ENCODE results near the gene GLB1L2.

GRCh38 chr11:134290646-134291045 is 41.1 kb upstream of the GLB1L2 start:
- TF ChIP-seq CTCF (IDR thresholded peaks at IDR 0.05) (no peak), EP300 (IDR thresholded peaks at IDR 0.05) (no peak), POLR2AphosphoS5 (IDR thresholded peaks at IDR 0.05) (no peak), POLR2A (IDR thresholded peaks at IDR 0.05; ENCODE audit: low read depth) (no peak)

All from esophagus muscularis mucosa (tissue), 4 donors.